ENCODE results near the gene OR4D2. TPM values are rescaled to one million over a fixed set of nuclear protein-coding genes. Genes with fewer than 3 reads are reported as not detected.
A peak's percentile ranks its signal among the peaks of the same experiment; 100 is the strongest.

OR4D2 gene
- total and polyA plus RNA-seq, 10 donors: not detected

GRCh38 chr17:58210922-58211321 is 44.1 kb downstream of the OR4D2 start:
- Histone ChIP-seq H3K9me3 (no peaks in the 10 kb centered on the region), H3K36me3 (peaks cover 3 to 97% (median 63%) of the 10 kb centered on the region in 6 donors), H3K27me3 (replicated peaks in 1 of 7) (no peaks in the 10 kb centered on the region), H3K27ac (no peak overlapping the region), H3K4me3 (no peak overlapping the region), H3K4me1 (no peaks in the 10 kb centered on the region)
- WGBS, 5 donors: 85 to 90% (median 87%) methylated on average over 5 of the region's 5 CpGs
- DNase-seq: no peak
- intact Hi-C loops (cut with DNase I; ENCODE audit: low total_unique reads): no loop called here
- TF ChIP-seq POLR2AphosphoS5 (IDR thresholded peaks at IDR 0.05) (no peak), CTCF (IDR thresholded peaks at IDR 0.05 in 8 of 11, conservative IDR thresholded peaks at IDR 0.05 in 3 of 11) (no peak), POLR2A (IDR thresholded peaks at IDR 0.05) (no peak)

- H3K4me1 ChIP-seq: peaks cover 6 to 31% (median 13%) of the 10 kb centered on the region in 6 donors
- H3K9me3 ChIP-seq: no peaks in the 10 kb centered on the region
- no peak overlapping the region for H3K4me3 ChIP-seq
- TF ChIP-seq CTCF (IDR thresholded peaks at IDR 0.05 in 8 of 11, conservative IDR thresholded peaks at IDR 0.05 in 3 of 11) (no peak), POLR2AphosphoS5 (IDR thresholded peaks at IDR 0.05) (no peak), POLR2A (IDR thresholded peaks at IDR 0.05) (no peak)
- no peak for DNase-seq
- H3K27me3 ChIP-seq (replicated peaks in 1 of 7): no peaks in the 10 kb centered on the region
- peaks cover 0 to 59% (median 33%) of the 10 kb centered on the region in 6 donors for H3K36me3 ChIP-seq
- H3K27ac ChIP-seq: no peak overlapping the region
- intact Hi-C loops (cut with DNase I; ENCODE audit: low total_unique reads): no loop called here
These were observed 48.9 kb downstream of the OR4D2 start for GRCh38 chr17:58215685-58216084.

GRCh38 chr17:58217766-58218165 is 51.0 kb downstream of the OR4D2 start:
- no peak overlapping the region for H3K27ac ChIP-seq
- TF ChIP-seq POLR2A (IDR thresholded peaks at IDR 0.05) (no peak), POLR2AphosphoS5 (IDR thresholded peaks at IDR 0.05) (no peak), CTCF (IDR thresholded peaks at IDR 0.05 in 8 of 11, conservative IDR thresholded peaks at IDR 0.05 in 3 of 11) (no peak)
- H3K9me3 ChIP-seq: no peaks in the 10 kb centered on the region
- peaks cover 6 to 31% (median 13%) of the 10 kb centered on the region in 6 donors for H3K4me1 ChIP-seq
- no peak for DNase-seq
- 78 to 88% (median 82%) methylated on average over 3 of the region's 3 CpGs for WGBS, 5 donors
- no peak overlapping the region for H3K4me3 ChIP-seq
- no peaks in the 10 kb centered on the region for H3K27me3 ChIP-seq (replicated peaks in 1 of 7)
- H3K36me3 ChIP-seq: peaks cover 0 to 38% (median 20%) of the 10 kb centered on the region in 6 donors
- intact Hi-C loops (cut with DNase I; ENCODE audit: low total_unique reads): no loop called here

GRCh38 chr17:58219007-58219788 is 52.4 kb downstream of the OR4D2 start, which contains the start of gene MKS1:
MKS1 (minus strand) TSS chr17:58219255; CDS start chr17:58219230, 25 bp downstream.
- Histone ChIP-seq H3K36me3 (peaks cover 0 to 24% (median 8%) of the 10 kb centered on the region in 6 donors), H3K9me3 (no peaks in the 10 kb centered on the region), H3K4me1 (peaks cover 6 to 31% (median 13%) of the 10 kb centered on the region in 6 donors), H3K4me3 (peak within 1 kb of the TSS; percentile 46 to 87 (median 58)), H3K27ac (peak within 1 kb of the TSS; percentile 30 to 90 (median 82)), H3K27me3 (replicated peaks in 1 of 7) (no peaks in the 10 kb centered on the region)
- intact Hi-C loops (cut with DNase I; ENCODE audit: low total_unique reads): no loop called here
- 2 to 6% (median 3%) methylated on average over 23 to 56 of the region's 56 CpGs for WGBS, 5 donors
- DNase-seq: peak; percentile 98
- TF ChIP-seq POLR2AphosphoS5 (IDR thresholded peaks at IDR 0.05): peak; percentile 91 to 96 (median 94)
- TF ChIP-seq CTCF (IDR thresholded peaks at IDR 0.05 in 8 of 11, conservative IDR thresholded peaks at IDR 0.05 in 3 of 11): peak; percentile 72 to 94 (median 90)
- peak in 1 of 3 donors; percentile 52 for TF ChIP-seq POLR2A (IDR thresholded peaks at IDR 0.05)

Measured in spleen (tissue), 11 donors.